ENCODE data around the gene SZT2. TPM values are rescaled to one million over a fixed set of nuclear protein-coding genes. Genes with fewer than 3 reads are reported as not detected.

Gene SZT2
- total RNA-seq, 1 donor from 2014 or later: 24.8 TPM

- Histone ChIP-seq H3K9me3 (replicated peaks) (no peaks in the 10 kb centered on the region), H3K27me3 (ENCODE audit: low read depth) (no peaks in the 10 kb centered on the region), H3K27ac (replicated peaks) (no peak overlapping the region), H3K36me3 (peaks cover 82% of the 10 kb centered on the region), H3K4me3 (no peak overlapping the region), H3K4me1 (peaks cover 11% of the 10 kb centered on the region)
- no peak for DNase-seq
- TF ChIP-seq CTCF (IDR thresholded peaks at IDR 0.05; ENCODE audit: borderline replicate concordance): no peak
- intact Hi-C loops (cut with micrococcal nuclease): no loop called here
Measured at GRCh38 chr1:43441166-43441893, 51.6 kb downstream of the SZT2 start.

GRCh38 chr1:43441894-43442637 lies 52.4 kb downstream of the SZT2 start:
- Histone ChIP-seq H3K27ac (replicated peaks) (no peak overlapping the region), H3K4me1 (peaks cover 8% of the 10 kb centered on the region), H3K4me3 (no peak overlapping the region), H3K27me3 (ENCODE audit: low read depth) (no peaks in the 10 kb centered on the region), H3K9me3 (replicated peaks) (no peaks in the 10 kb centered on the region), H3K36me3 (peaks cover 89% of the 10 kb centered on the region)
- no peak for TF ChIP-seq CTCF (IDR thresholded peaks at IDR 0.05; ENCODE audit: borderline replicate concordance)
- no peak for DNase-seq
- intact Hi-C loops (cut with micrococcal nuclease): no loop called here

- Histone ChIP-seq H3K27me3 (ENCODE audit: low read depth) (no peaks in the 10 kb centered on the region), H3K27ac (replicated peaks) (no peak overlapping the region), H3K9me3 (replicated peaks) (no peaks in the 10 kb centered on the region), H3K4me3 (no peak overlapping the region), H3K4me1 (peaks cover 10% of the 10 kb centered on the region), H3K36me3 (peaks cover 91% of the 10 kb centered on the region)
- DNase-seq: no peak
- no peak for TF ChIP-seq CTCF (IDR thresholded peaks at IDR 0.05; ENCODE audit: borderline replicate concordance)
- intact Hi-C loops (cut with micrococcal nuclease): no loop called here
Measured at GRCh38 chr1:43442756-43443155, 53.1 kb downstream of the SZT2 start.

GRCh38 chr1:43443197-43443946 lies 53.7 kb downstream of the SZT2 start:
- intact Hi-C loops (cut with micrococcal nuclease): no loop called here
- Histone ChIP-seq H3K4me3 (no peak overlapping the region), H3K27ac (replicated peaks) (no peak overlapping the region), H3K4me1 (peaks cover 16% of the 10 kb centered on the region), H3K9me3 (replicated peaks) (no peaks in the 10 kb centered on the region), H3K36me3 (peaks cover 95% of the 10 kb centered on the region), H3K27me3 (ENCODE audit: low read depth) (no peaks in the 10 kb centered on the region)
- no peak for DNase-seq
- TF ChIP-seq CTCF (IDR thresholded peaks at IDR 0.05; ENCODE audit: borderline replicate concordance): no peak

GRCh38 chr1:43444151-43444828 lies 54.6 kb downstream of the SZT2 start:
- Histone ChIP-seq H3K27ac (replicated peaks) (no peak overlapping the region), H3K9me3 (replicated peaks) (no peaks in the 10 kb centered on the region), H3K36me3 (peaks cover 98% of the 10 kb centered on the region), H3K27me3 (ENCODE audit: low read depth) (no peaks in the 10 kb centered on the region), H3K4me3 (no peak overlapping the region), H3K4me1 (peaks cover 24% of the 10 kb centered on the region)
- TF ChIP-seq CTCF (IDR thresholded peaks at IDR 0.05; ENCODE audit: borderline replicate concordance): no peak
- no peak for DNase-seq
- intact Hi-C loops (cut with micrococcal nuclease): no loop called here

Measured in left ventricle myocardium inferior (tissue), 1 donor.